Endothelial cell (in vitro differentiated cells): ENCODE data around the gene XYLB. TPM values are rescaled to one million over a fixed set of nuclear protein-coding genes. Genes with fewer than 3 reads are reported as not detected.

Experiments
- DNase-seq: peaks from one replicate; pipeline ENCODE4 v3.0.0; 2021; ENCODE audit warnings: low spot score
- H3K27ac Mint-ChIP-seq: one replicate; pipeline ENCODE4 v1.8.0; 2021; ENCODE audit warnings: mixed read lengths, inconsistent platforms; ENCODE audit not compliant: unreplicated experiment
- H3K27me3 Mint-ChIP-seq: one replicate; pipeline ENCODE4 v1.8.0; 2021; ENCODE audit warnings: mild to moderate bottlenecking, moderate library complexity, mixed read lengths, inconsistent platforms; ENCODE audit not compliant: unreplicated experiment
- H3K36me3 Mint-ChIP-seq: one replicate; pipeline ENCODE4 v1.8.0; 2021; ENCODE audit warnings: mild to moderate bottlenecking, low read depth, mixed read lengths, inconsistent platforms; ENCODE audit not compliant: unreplicated experiment
- H3K4me1 Mint-ChIP-seq: one replicate; pipeline ENCODE4 v1.8.0; 2021; ENCODE audit warnings: mild to moderate bottlenecking, mixed read lengths, inconsistent platforms; ENCODE audit not compliant: unreplicated experiment
- H3K4me3 Mint-ChIP-seq: one replicate; pipeline ENCODE4 v1.8.0; 2021; ENCODE audit warnings: mild to moderate bottlenecking, mixed read lengths, inconsistent platforms; ENCODE audit not compliant: unreplicated experiment
- H3K9me3 Mint-ChIP-seq: one replicate; pipeline ENCODE4 v1.8.0; 2021; ENCODE audit warnings: mixed read lengths, inconsistent platforms; ENCODE audit not compliant: unreplicated experiment
- CTCF ChIP-seq: fragments of 200-600 bp; sonication (generic); IDR thresholded peaks from one replicate; pipeline ENCODE4 v1.5.0; 2021; ENCODE audit warnings: antibody characterized with exemption; ENCODE audit not compliant: unreplicated experiment
- total RNA-seq: library from RNA; stranded (reverse); fragmentation: NEBNext Ultra II Directional; extraction: Animal tissue kit (Norgen Biotek cat#: 25700); gene quantifications from one replicate; pipeline ENCODE4 v1.2.1, GENCODE V29; 2021; ENCODE audit not compliant: unreplicated experiment

The XYLB gene
- total RNA-seq, 1 donor from 2014 or later: 2.4 TPM

GRCh38 chr3:38454884-38455638 lies 108.5 kb downstream of the XYLB start:
- DNase-seq: peak; percentile 68
- peaks cover 40% of the 10 kb centered on the region for H3K4me1 Mint-ChIP-seq
- no peak for TF ChIP-seq CTCF
- H3K4me3 Mint-ChIP-seq: peak overlapping the region; percentile 99
- H3K27me3 Mint-ChIP-seq: peaks cover 23% of the 10 kb centered on the region
- no peaks in the 10 kb centered on the region for H3K9me3 Mint-ChIP-seq
- peak overlapping the region; percentile 76 for H3K27ac Mint-ChIP-seq
- H3K36me3 Mint-ChIP-seq: peaks cover 8% of the 10 kb centered on the region

GRCh38 chr3:38455639-38456430 lies 109.2 kb downstream of the XYLB start:
- H3K4me1 Mint-ChIP-seq: peaks cover 48% of the 10 kb centered on the region

GRCh38 chr3:38457111-38458003 lies 110.8 kb downstream of the XYLB start:
- H3K4me1 Mint-ChIP-seq: peaks cover 48% of the 10 kb centered on the region
- peaks cover 4% of the 10 kb centered on the region for H3K36me3 Mint-ChIP-seq
- H3K4me3 Mint-ChIP-seq: no peak overlapping the region
- no peak for TF ChIP-seq CTCF
- no peak for DNase-seq
- peaks cover 23% of the 10 kb centered on the region for H3K27me3 Mint-ChIP-seq
- no peaks in the 10 kb centered on the region for H3K9me3 Mint-ChIP-seq
- no peak overlapping the region for H3K27ac Mint-ChIP-seq

More at GRCh38 chr3:38455639-38456430, 109.2 kb downstream of the XYLB start:
- DNase-seq: no peak
- Mint-ChIP-seq H3K4me3 (peak overlapping the region; percentile 92), H3K9me3 (no peaks in the 10 kb centered on the region), H3K27ac (peak overlapping the region; percentile 76), H3K36me3 (peaks cover 5% of the 10 kb centered on the region), H3K27me3 (peaks cover 23% of the 10 kb centered on the region)
- TF ChIP-seq CTCF: no peak

GRCh38 chr3:38458796-38459498 lies 112.4 kb downstream of the XYLB start:
- no peak for TF ChIP-seq CTCF
- Mint-ChIP-seq H3K27me3 (peaks cover 15% of the 10 kb centered on the region), H3K27ac (no peak overlapping the region), H3K36me3 (no peaks in the 10 kb centered on the region), H3K4me1 (peaks cover 40% of the 10 kb centered on the region), H3K9me3 (no peaks in the 10 kb centered on the region), H3K4me3 (no peak overlapping the region)
- DNase-seq: no peak
